ENCODE data around the gene TNRC18.

Gene TNRC18

DNA sequence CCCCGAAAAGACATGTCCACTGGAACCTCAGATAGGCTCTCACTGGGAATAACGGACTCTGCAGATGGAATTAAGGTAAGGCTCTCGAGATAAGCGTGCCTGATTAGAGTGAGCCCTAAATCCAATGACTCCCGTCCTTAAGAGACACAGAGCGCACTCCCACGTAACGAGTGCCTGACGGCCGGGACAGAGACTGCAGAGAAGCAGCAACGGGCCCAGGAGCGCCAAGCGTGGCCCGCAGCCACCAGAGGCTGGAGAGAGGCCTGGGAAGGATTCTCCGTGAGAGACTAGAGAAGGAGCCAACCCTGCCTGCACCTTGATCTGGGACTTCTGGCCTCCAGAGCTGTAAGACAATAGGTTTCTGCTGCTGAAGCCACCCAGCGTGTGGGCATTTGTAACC, 20.0 kb upstream of the TNRC18 start:
- no peak for DNase-seq (ENCODE audit: low read depth, low spot score)

DNA sequence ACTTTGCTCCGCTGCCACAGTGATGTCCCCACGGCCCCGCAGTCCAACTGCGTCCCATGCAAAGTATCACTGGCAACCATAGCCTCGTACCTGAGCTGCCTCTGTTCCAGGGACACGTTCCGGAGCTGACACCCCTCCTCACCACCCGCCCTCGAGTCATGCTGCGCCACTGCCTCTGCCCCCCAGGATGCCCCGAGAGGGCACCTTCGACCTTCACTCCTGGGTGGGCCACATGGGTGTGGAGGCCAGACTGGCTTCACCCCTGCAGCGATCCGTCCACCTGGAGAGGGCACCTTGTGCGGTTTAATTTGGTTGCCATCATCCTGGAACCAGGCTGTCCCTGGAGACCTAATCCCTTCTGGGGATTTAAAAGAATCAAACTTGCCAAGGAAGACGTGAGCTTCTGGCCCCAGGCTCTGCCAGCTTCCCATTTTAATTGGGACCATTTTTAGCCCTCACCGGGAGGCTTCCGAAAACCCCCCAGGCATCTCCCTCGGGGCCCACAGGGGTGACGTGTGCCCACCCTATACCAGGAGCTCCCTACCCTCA, 19.2 kb upstream of the TNRC18 start:
- no peak overlapping the region for H3K9ac ChIP-seq (ENCODE audit: insufficient read length)
- no peak for DNase-seq (ENCODE audit: low read depth, low spot score)
- TF ChIP-seq POLR2AphosphoS5 (IDR thresholded peaks at IDR 0.05; ENCODE audit: borderline replicate concordance, low read depth, low read length), result no peak
- TF ChIP-seq EZH2 (IDR thresholded peaks at IDR 0.05), result no peak
- TF ChIP-seq FOXP2 (optimal IDR thresholded peaks at IDR 0.05; ENCODE audit: control extremely low read depth, extremely low read length, insufficient read depth), result no peak
- H3K36me3 ChIP-seq (ENCODE audit: insufficient read depth, low read length), result no peaks in the 10 kb centered on the region
- no peak overlapping the region for H3K4me3 ChIP-seq
- H3K27ac ChIP-seq, result no peak overlapping the region
- H3K9me3 ChIP-seq (ENCODE audit: low read depth, low read length), result no peaks in the 10 kb centered on the region

More for the DNA sequence above, 20.0 kb upstream of the TNRC18 start:
- H3K4me3 ChIP-seq, result no peak overlapping the region
- no peak for TF ChIP-seq EZH2 (IDR thresholded peaks at IDR 0.05)
- no peak for TF ChIP-seq FOXP2 (optimal IDR thresholded peaks at IDR 0.05; ENCODE audit: control extremely low read depth, extremely low read length, insufficient read depth)
- no peak for TF ChIP-seq POLR2AphosphoS5 (IDR thresholded peaks at IDR 0.05; ENCODE audit: borderline replicate concordance, low read depth, low read length)
- H3K36me3 ChIP-seq (ENCODE audit: insufficient read depth, low read length), result no peaks in the 10 kb centered on the region
- no peaks in the 10 kb centered on the region for H3K9me3 ChIP-seq (ENCODE audit: low read depth, low read length)
- H3K27ac ChIP-seq, result no peak overlapping the region
- H3K9ac ChIP-seq (ENCODE audit: insufficient read length), result no peak overlapping the region

DNA sequence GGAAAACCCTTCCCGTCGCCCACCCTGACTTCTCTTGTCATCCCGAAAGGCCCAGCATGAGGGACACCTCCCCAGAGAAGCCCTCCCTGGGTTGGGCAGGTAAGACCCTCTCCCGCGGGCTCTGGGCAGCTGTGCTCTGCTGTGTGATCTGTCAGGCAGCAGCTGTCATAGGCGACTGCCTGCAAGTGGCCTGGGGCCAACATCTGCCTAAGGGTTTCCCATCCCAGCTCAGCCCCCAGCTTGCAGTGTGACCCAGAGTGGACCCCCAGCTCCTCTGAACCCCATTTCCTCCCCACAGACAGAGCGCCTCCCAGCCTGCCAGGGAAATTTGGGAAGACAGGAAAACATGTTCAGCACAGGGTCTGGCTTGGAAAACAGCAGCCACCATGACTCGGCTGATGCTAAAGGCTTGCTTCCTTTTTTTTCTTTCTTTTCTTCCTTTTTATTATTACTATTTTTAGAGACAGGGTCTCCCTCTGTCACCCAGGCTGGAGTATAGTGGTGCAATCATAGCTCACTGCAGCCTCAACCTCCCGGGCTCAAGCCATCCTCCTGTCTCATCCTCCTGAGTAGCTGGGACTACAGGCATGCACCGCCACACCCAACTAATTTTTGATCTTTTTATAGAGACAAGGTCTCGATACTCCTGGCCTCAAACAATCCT, 18.3 kb upstream of the TNRC18 start:
- no peak for DNase-seq (ENCODE audit: low read depth, low spot score)
- Histone ChIP-seq H3K4me3 (no peak overlapping the region), H3K36me3 (ENCODE audit: insufficient read depth, low read length) (no peaks in the 10 kb centered on the region), H3K27ac (no peak overlapping the region), H3K9ac (ENCODE audit: insufficient read length) (no peak overlapping the region), H3K9me3 (ENCODE audit: low read depth, low read length) (no peaks in the 10 kb centered on the region)
- no peak for TF ChIP-seq FOXP2 (optimal IDR thresholded peaks at IDR 0.05; ENCODE audit: control extremely low read depth, extremely low read length, insufficient read depth)
- no peak for TF ChIP-seq POLR2AphosphoS5 (IDR thresholded peaks at IDR 0.05; ENCODE audit: borderline replicate concordance, low read depth, low read length)
- no peak for TF ChIP-seq EZH2 (IDR thresholded peaks at IDR 0.05)

DNA sequence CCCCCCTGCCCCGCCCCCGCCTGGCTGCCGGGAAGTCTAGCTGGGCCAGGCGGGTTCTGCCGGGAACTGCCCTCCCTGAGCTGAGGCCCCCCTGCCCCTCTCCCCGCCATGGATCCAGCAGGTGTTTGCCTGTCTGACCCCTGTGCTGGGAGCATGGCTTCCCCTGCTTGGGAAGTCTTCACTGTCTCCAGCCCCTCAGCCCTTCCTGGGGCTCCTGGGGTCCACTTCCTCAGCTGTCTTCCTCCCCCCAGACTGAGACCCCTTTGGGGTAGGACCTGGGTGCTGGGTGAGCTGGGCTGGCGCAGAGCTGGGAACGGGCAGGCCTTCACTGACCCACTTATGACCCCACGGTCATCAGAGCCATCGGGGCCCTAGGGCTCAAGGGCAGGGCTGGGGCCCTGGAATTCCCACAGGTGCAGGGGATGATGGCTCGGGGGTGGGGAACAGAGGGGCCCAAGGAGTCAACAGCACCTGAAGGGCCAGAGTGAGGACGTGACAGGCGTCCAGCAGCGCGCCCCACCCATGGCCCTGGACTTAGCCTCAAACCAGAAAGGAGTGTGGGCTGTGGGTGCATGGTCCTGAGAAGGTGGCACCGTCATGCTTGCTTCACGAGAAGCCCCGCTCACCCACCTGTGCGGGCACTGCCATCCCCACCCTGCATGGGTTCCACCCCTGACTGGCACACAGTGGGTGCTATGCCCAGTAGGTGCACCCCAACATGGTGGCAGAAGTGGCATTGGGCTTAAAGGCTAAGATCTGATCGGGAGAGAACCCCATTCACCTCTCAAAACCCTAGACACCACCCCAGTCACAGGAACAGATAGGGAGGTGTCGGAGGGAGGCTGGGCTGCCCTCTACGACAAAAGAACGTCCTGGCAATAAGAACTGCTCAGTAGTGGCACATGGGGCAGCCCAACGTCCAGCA, 16.2 kb upstream of the TNRC18 start:
- DNase-seq (ENCODE audit: low read depth, low spot score), result no peak
- no peaks in the 10 kb centered on the region for H3K36me3 ChIP-seq (ENCODE audit: insufficient read depth, low read length)
- no peak overlapping the region for H3K9ac ChIP-seq (ENCODE audit: insufficient read length)
- TF ChIP-seq FOXP2 (optimal IDR thresholded peaks at IDR 0.05; ENCODE audit: control extremely low read depth, extremely low read length, insufficient read depth), result no peak
- no peak for TF ChIP-seq POLR2AphosphoS5 (IDR thresholded peaks at IDR 0.05; ENCODE audit: borderline replicate concordance, low read depth, low read length)
- no peak for TF ChIP-seq EZH2 (IDR thresholded peaks at IDR 0.05)
- H3K4me3 ChIP-seq, result no peak overlapping the region
- H3K27ac ChIP-seq, result no peak overlapping the region
- H3K9me3 ChIP-seq (ENCODE audit: low read depth, low read length), result no peaks in the 10 kb centered on the region

DNA sequence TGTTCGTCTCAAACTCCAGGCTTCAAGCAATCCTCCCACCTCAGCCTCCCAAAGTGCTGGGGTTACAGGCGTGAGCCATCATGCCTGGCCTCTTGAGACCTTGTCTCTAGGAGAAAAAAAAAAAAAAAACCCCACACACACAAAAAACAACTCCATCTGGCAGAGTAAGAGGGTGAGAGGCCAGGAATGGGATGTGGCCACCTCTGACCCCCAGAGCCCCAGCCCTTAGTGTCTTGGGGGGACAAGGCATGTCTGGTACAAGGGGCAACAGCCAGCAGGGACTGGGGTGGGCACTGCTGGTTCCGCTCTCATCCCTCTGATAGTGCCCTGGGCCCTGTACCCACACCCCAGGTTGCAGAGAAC, 15.6 kb upstream of the TNRC18 start:
- no peak overlapping the region for H3K27ac ChIP-seq
- H3K9ac ChIP-seq (ENCODE audit: insufficient read length), result no peak overlapping the region
- H3K36me3 ChIP-seq (ENCODE audit: insufficient read depth, low read length), result no peaks in the 10 kb centered on the region
- no peak overlapping the region for H3K4me3 ChIP-seq
- no peaks in the 10 kb centered on the region for H3K9me3 ChIP-seq (ENCODE audit: low read depth, low read length)
- no peak for DNase-seq (ENCODE audit: low read depth, low spot score)
- no peak for TF ChIP-seq POLR2AphosphoS5 (IDR thresholded peaks at IDR 0.05; ENCODE audit: borderline replicate concordance, low read depth, low read length)
- no peak for TF ChIP-seq FOXP2 (optimal IDR thresholded peaks at IDR 0.05; ENCODE audit: control extremely low read depth, extremely low read length, insufficient read depth)
- TF ChIP-seq EZH2 (IDR thresholded peaks at IDR 0.05), result no peak

DNA sequence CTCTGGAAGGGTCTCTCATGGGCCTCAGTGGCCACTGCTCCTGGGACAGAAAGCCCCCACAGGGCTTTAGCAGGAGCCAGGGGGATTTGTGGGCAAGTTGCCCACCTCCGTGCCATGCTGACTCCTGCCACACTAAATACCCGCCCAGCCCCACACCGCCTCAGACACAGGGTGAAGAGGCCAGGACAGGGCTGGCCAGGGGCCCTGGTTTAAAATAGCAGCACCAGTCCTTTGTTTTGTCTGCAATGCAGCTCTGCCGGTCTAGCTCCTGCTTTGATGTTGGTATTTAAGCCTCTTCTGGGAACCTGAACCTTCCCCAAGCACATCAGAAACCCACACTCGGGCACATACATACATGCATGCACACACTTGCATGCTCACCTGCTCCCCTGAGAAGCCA, 14.4 kb upstream of the TNRC18 start:
- no peaks in the 10 kb centered on the region for H3K9me3 ChIP-seq (ENCODE audit: low read depth, low read length)
- no peak overlapping the region for H3K27ac ChIP-seq
- TF ChIP-seq POLR2AphosphoS5 (IDR thresholded peaks at IDR 0.05; ENCODE audit: borderline replicate concordance, low read depth, low read length) (no peak), EZH2 (IDR thresholded peaks at IDR 0.05) (no peak), FOXP2 (optimal IDR thresholded peaks at IDR 0.05; ENCODE audit: control extremely low read depth, extremely low read length, insufficient read depth) (no peak)
- no peak for DNase-seq (ENCODE audit: low read depth, low spot score)
- H3K9ac ChIP-seq (ENCODE audit: insufficient read length), result no peak overlapping the region
- H3K36me3 ChIP-seq (ENCODE audit: insufficient read depth, low read length), result no peaks in the 10 kb centered on the region
- no peak overlapping the region for H3K4me3 ChIP-seq

DNA sequence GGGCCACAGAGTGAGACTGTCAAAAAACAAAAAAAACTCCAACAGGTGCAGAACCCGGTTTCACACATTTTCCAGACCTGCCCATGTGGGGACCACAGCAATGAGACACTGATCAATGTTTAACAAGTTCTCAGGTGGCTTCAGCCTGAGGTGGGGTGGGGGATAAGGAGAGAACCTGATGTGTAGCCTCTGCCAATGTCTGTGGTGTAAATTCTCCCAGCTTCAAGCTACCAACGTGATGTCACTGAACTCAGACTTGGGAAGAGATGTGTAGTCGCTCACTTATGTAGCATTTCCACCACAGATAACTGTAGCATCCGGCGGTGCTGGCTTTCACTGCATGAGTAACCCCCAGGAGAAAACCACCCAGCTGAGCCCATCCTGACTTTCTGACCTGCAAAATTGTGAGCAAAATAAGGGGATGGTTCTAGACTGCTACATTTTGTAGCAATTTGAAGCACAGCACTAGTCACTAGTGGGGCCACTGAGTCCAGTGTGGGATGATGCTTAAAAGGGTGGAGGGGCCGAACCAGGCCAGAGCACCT, 13.8 kb upstream of the TNRC18 start:
- Histone ChIP-seq H3K9ac (ENCODE audit: insufficient read length) (no peak overlapping the region), H3K36me3 (ENCODE audit: insufficient read depth, low read length) (no peaks in the 10 kb centered on the region), H3K9me3 (ENCODE audit: low read depth, low read length) (no peaks in the 10 kb centered on the region), H3K4me3 (no peak overlapping the region), H3K27ac (no peak overlapping the region)
- DNase-seq (ENCODE audit: low read depth, low spot score), result no peak
- TF ChIP-seq POLR2AphosphoS5 (IDR thresholded peaks at IDR 0.05; ENCODE audit: borderline replicate concordance, low read depth, low read length) (no peak), EZH2 (IDR thresholded peaks at IDR 0.05) (no peak), FOXP2 (optimal IDR thresholded peaks at IDR 0.05; ENCODE audit: control extremely low read depth, extremely low read length, insufficient read depth) (no peak)

Data from SK-N-MC (cell line).